Endothelial cell of umbilical vein (primary cell): ENCODE measurements around the gene LOXL3.

Source experiments
- EZH2 ChIP-seq: IDR thresholded peaks from 2 replicates; pipeline ENCODE4 v1.6.1; 2012; ENCODE audit warnings: borderline replicate concordance, low read depth, mild to moderate bottlenecking, moderate library complexity, low read length, inconsistent platforms; ENCODE audit not compliant: severe bottlenecking
- MYC ChIP-seq: IDR thresholded peaks from one replicate; pipeline ENCODE4 v1.6.1; 2011; ENCODE audit warnings: mild to moderate bottlenecking, low read depth, low read length
- POLR2A ChIP-seq: IDR thresholded peaks from 2 replicates; pipeline ENCODE4 v1.6.1; 2012; ENCODE audit warnings: low read depth, mild to moderate bottlenecking, control low read depth, low read length
- TF ChIP-seq, protein P1 (sequence below), 2 donors: IDR thresholded peaks; 1 replicate in 1 of 2; 2 replicates in 1 of 2; pipeline ENCODE4 v1.5.1; 2011; ENCODE audit warnings: low read length in 2 of 2, mild to moderate bottlenecking in 2 of 2, moderate library complexity in 2 of 2, control low read depth in 1 of 2, inconsistent platforms in 1 of 2, low read depth in 1 of 2; ENCODE audit not compliant: insufficient read depth in 1 of 2; ENCODE audit errors: extremely low read depth in 1 of 2

DNA sequence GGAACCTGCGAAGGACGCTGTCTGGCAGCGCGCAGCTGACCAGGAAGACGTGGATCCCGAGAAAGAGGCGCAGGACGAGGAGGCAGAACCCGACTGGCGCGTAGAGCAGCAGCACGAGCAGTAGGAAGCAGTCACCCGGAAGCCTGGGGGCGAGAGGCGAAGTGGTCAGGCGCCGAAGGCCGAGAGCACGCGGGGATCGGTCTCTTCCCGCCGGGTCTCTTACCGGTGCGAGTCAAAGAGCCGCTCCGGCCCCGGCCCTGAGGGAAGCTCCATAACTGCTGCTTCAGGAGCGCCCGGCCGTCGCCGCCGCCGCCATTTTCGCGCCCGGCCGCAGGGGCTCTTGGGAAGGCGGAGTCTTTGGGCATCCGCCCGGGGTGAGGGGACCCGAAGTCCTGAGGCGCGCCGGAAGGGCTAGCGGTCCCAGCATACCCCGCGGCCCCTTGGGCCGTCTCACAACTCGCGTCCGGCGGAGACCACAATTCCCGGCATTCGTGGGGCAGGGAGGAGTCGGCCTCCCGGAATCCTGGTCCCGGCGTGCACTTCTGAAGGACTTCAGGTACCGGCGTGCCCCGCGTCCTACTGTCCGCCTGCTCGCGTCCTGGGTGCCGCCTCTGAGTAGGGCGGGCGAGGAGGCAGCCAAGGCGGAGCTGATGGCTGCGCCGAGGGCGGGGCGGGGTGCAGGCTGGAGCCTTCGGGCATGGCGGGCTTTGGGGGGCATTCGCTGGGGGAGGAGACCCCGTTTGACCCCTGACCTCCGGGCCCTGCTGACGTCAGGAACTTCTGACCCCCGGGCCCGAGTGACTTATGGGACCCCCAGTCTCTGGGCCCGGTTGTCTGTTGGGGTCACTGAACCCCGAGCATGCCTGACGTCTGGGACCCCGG lies 24.1 kb downstream of the LOXL3 start, which contains the start of the genes AUP1 and HTRA2:
- TF ChIP-seq, protein P1, sequence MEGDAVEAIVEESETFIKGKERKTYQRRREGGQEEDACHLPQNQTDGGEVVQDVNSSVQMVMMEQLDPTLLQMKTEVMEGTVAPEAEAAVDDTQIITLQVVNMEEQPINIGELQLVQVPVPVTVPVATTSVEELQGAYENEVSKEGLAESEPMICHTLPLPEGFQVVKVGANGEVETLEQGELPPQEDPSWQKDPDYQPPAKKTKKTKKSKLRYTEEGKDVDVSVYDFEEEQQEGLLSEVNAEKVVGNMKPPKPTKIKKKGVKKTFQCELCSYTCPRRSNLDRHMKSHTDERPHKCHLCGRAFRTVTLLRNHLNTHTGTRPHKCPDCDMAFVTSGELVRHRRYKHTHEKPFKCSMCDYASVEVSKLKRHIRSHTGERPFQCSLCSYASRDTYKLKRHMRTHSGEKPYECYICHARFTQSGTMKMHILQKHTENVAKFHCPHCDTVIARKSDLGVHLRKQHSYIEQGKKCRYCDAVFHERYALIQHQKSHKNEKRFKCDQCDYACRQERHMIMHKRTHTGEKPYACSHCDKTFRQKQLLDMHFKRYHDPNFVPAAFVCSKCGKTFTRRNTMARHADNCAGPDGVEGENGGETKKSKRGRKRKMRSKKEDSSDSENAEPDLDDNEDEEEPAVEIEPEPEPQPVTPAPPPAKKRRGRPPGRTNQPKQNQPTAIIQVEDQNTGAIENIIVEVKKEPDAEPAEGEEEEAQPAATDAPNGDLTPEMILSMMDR (IDR thresholded peaks at IDR 0.05; ENCODE audit: extremely low read depth in 1 of 2, insufficient read depth in 1 of 2, low read depth in 1 of 2, low read length in 2 of 2): no peak
- TF ChIP-seq EZH2: no peak
- TF ChIP-seq POLR2A: peak; percentile 96
- no peak for TF ChIP-seq MYC
